ENCODE results near the gene LMBR1L. TPM values are rescaled to one million over a fixed set of nuclear protein-coding genes. Genes with fewer than 3 reads are reported as not detected.
A peak's percentile ranks its signal among the peaks of the same experiment; 100 is the strongest.

LMBR1L gene
- total and polyA plus RNA-seq, 2 of the 13 experiments (the other 11 are each of a cell fraction or from before 2014, with no cell fraction given): 12.2 to 65.9 TPM

- no peak for TF ChIP-seq FOSL1 (CRISPR knock-in tag; IDR thresholded peaks at IDR 0.05; ENCODE audit: borderline replicate concordance)
- 0 out of 2 replicates have a peak, but pooled peaks have one; percentile 24 for TF ChIP-seq ZBTB44 (CRISPR knock-in tag; IDR thresholded peaks at IDR 0.05)
- no peak for TF ChIP-seq ZNF543 (CRISPR knock-in tag; IDR thresholded peaks at IDR 0.05)
- no peak for TF ChIP-seq PRDM15 (CRISPR knock-in tag; IDR thresholded peaks at IDR 0.05)
- TF ChIP-seq EHMT2 (IDR thresholded peaks at IDR 0.05; ENCODE audit: borderline replicate concordance, low read depth, low read length): no peak
- no peak for TF ChIP-seq SMAD1 (CRISPR knock-in tag; IDR thresholded peaks at IDR 0.05; ENCODE audit: borderline replicate concordance, low read depth)
- TF ChIP-seq SNAPC4 (CRISPR knock-in tag; IDR thresholded peaks at IDR 0.05): no peak
- TF ChIP-seq ZNF737 (CRISPR knock-in tag; IDR thresholded peaks at IDR 0.05; ENCODE audit: borderline replicate concordance): no peak
- peak in 1 of 2 experiments; percentile 89; a peak in 2 of 4 replicates for TF ChIP-seq ATF4 (CRISPR knock-in tag; IDR thresholded peaks at IDR 0.05)
- TF ChIP-seq NFATC3 (CRISPR knock-in tag; IDR thresholded peaks at IDR 0.05): no peak
- TF ChIP-seq ZNF569 (CRISPR knock-in tag; IDR thresholded peaks at IDR 0.05; ENCODE audit: borderline replicate concordance): no peak
Measured at GRCh38 chr12:49069507-49070346, 40.9 kb downstream of the LMBR1L start, which contains the start of gene RHEBL1 (continued).
